HK-2 (cell line): ENCODE measurements around the gene CDAN1.

Experiments used
- DNase-seq: peaks from one replicate; pipeline ENCODE4 v3.0.0-alpha.2; 2018; ENCODE audit not compliant: unreplicated experiment

Gene CDAN1

GRCh38 chr15:42735382-42736165 is 1.4 kb downstream of the CDAN1 start:
- DNase-seq = no peak

- no peak for DNase-seq
Measured at GRCh38 chr15:42734076-42734672, 2.8 kb downstream of the CDAN1 start.

- no peak for DNase-seq
Measured at GRCh38 chr15:42733027-42733426, 3.9 kb downstream of the CDAN1 start.

- DNase-seq = no peak
Measured at GRCh38 chr15:42732095-42732827, 4.7 kb downstream of the CDAN1 start.

GRCh38 chr15:42731461-42731860 is 5.5 kb downstream of the CDAN1 start:
- no peak for DNase-seq

- no peak for DNase-seq
Measured at GRCh38 chr15:42730536-42730935, 6.4 kb downstream of the CDAN1 start.

- no peak for DNase-seq
Measured at GRCh38 chr15:42730135-42730534, 6.8 kb downstream of the CDAN1 start.

- DNase-seq = no peak
Measured at GRCh38 chr15:42729409-42729808, 7.5 kb downstream of the CDAN1 start.

- DNase-seq = no peak
Measured at GRCh38 chr15:42728972-42729371, 8.0 kb downstream of the CDAN1 start.

- no peak for DNase-seq
Measured at GRCh38 chr15:42728560-42728959, 8.4 kb downstream of the CDAN1 start.

GRCh38 chr15:42727750-42728381 is 9.1 kb downstream of the CDAN1 start:
- no peak for DNase-seq

GRCh38 chr15:42726114-42726513 is 10.8 kb downstream of the CDAN1 start:
- DNase-seq = no peak

GRCh38 chr15:42725331-42725903 is 11.5 kb downstream of the CDAN1 start:
- no peak for DNase-seq

GRCh38 chr15:42724276-42724675 is 12.7 kb downstream of the CDAN1 start:
- DNase-seq = no peak

- no peak for DNase-seq
Measured at GRCh38 chr15:42723068-42723467, 13.9 kb downstream of the CDAN1 start.

GRCh38 chr15:42721916-42722315 is 15.0 kb downstream of the CDAN1 start:
- no peak for DNase-seq

GRCh38 chr15:42721016-42721415 is 15.9 kb downstream of the CDAN1 start:
- no peak for DNase-seq

GRCh38 chr15:42720071-42720470 is 16.9 kb downstream of the CDAN1 start:
- DNase-seq = no peak

GRCh38 chr15:42719043-42719442 is 17.9 kb downstream of the CDAN1 start:
- DNase-seq = no peak

- DNase-seq = no peak
Measured at GRCh38 chr15:42716626-42717025, 20.3 kb downstream of the CDAN1 start.

GRCh38 chr15:42716125-42716524 is 20.8 kb downstream of the CDAN1 start:
- DNase-seq = no peak

GRCh38 chr15:42712584-42712983 is 24.3 kb downstream of the CDAN1 start:
- no peak for DNase-seq
